NB4 (cell line): ENCODE measurements around the gene AKT3.

Experiments used
- DNase-seq: peaks from one replicate; pipeline ENCODE4 v3.0.0; 2010; ENCODE audit warnings: low read depth
- H3K4me3 ChIP-seq: one replicate; pipeline ENCODE4 v1.5.1; 2011; ENCODE audit warnings: mild to moderate bottlenecking, low read depth, low read length, moderate library complexity
- CTCF ChIP-seq: IDR thresholded peaks from one replicate; pipeline ENCODE4 v1.5.1; 2012; ENCODE audit warnings: low read depth, low read length
- MAX ChIP-seq: IDR thresholded peaks from 2 replicates; pipeline ENCODE4 v1.6.1; 2011; ENCODE audit warnings: low read depth, low read length
- MYC ChIP-seq: IDR thresholded peaks from 2 replicates; pipeline ENCODE4 v1.6.1; 2011; ENCODE audit warnings: low read depth, low read length
- POLR2A ChIP-seq: IDR thresholded peaks from 2 replicates; pipeline ENCODE4 v1.6.1; 2011; ENCODE audit warnings: mild to moderate bottlenecking; ENCODE audit not compliant: insufficient read length; ENCODE audit errors: extremely low read depth

Gene AKT3

GRCh38 chr1:243559575-243560162, 290.4 kb downstream of the AKT3 start:
- H3K4me3 ChIP-seq: no peak overlapping the region
- DNase-seq: no peak
- TF ChIP-seq CTCF: no peak

GRCh38 chr1:243558576-243558975, 291.5 kb downstream of the AKT3 start:
- DNase-seq: no peak
- H3K4me3 ChIP-seq: no peak overlapping the region
- TF ChIP-seq CTCF (no peak), POLR2A (no peak)

GRCh38 chr1:243557866-243558265, 292.2 kb downstream of the AKT3 start:
- TF ChIP-seq CTCF (no peak), MAX (no peak), POLR2A (no peak), MYC (no peak)
- H3K4me3 ChIP-seq: no peak overlapping the region
- DNase-seq: no peak

- no peak overlapping the region for H3K4me3 ChIP-seq
- DNase-seq: no peak
- no peak for TF ChIP-seq POLR2A
- TF ChIP-seq MYC: no peak
- TF ChIP-seq CTCF: no peak
- TF ChIP-seq MAX: no peak
These were observed 295.4 kb downstream of the AKT3 start for GRCh38 chr1:243554686-243555085.

- no peak overlapping the region for H3K4me3 ChIP-seq
- no peak for DNase-seq
- TF ChIP-seq CTCF: no peak
- TF ChIP-seq MAX: no peak
- no peak for TF ChIP-seq POLR2A
- no peak for TF ChIP-seq MYC
These were observed 297.0 kb downstream of the AKT3 start for GRCh38 chr1:243553090-243553489.

- DNase-seq: no peak
- no peak overlapping the region for H3K4me3 ChIP-seq
- TF ChIP-seq POLR2A (no peak), MYC (no peak)
These were observed 299.8 kb downstream of the AKT3 start for GRCh38 chr1:243550276-243550675.
